ENCODE measurements around the gene CATSPER3.

DNA sequence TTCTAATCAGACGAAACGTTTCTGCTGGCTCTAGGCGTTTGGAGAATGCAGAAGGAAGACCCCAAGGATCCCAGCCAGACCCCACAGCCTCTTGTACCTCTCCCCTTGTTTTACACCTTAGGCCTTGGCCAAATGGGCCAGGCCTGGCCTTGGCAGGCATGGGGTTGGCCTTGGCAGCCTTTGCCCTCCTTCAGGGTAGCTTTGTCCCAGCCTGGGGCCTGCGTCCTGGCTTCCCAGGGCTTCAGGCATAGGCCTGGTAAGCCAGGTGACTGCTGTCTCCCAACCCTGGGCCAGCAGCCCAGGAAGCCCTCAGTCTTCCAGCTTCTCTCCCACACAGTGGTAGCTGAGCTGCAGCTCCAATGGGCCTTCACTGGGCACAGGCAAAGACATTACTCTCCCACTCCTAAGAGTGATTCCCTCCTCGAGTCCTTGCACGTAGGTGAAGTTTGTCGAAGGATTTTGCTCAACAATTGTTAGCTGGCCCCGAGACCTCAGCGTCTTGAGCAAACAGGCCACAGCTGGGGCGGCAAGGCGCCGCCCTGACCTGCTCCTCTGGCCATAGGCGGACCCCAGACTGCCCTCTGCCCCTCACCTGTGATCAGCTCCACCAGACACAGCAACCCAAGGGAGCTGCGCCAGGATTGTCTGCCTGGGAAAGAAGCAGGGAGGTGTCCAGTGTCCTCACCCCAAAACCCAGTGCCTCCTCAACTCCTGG is 67.4 kb downstream of the CATSPER3 start:
- no peak for TF ChIP-seq POLR2AphosphoS5 (IDR thresholded peaks at IDR 0.05; ENCODE audit: low read depth, low read length)
- TF ChIP-seq POLR2A (IDR thresholded peaks at IDR 0.05; ENCODE audit: low read depth, low read length), result no peak
- TF ChIP-seq TAF1 (IDR thresholded peaks at IDR 0.05; ENCODE audit: borderline replicate concordance, low read depth, low read length), result no peak

Data from GM12892 (cell line).